ENCODE measurements around the gene IL18BP.

The IL18BP gene

DNA sequence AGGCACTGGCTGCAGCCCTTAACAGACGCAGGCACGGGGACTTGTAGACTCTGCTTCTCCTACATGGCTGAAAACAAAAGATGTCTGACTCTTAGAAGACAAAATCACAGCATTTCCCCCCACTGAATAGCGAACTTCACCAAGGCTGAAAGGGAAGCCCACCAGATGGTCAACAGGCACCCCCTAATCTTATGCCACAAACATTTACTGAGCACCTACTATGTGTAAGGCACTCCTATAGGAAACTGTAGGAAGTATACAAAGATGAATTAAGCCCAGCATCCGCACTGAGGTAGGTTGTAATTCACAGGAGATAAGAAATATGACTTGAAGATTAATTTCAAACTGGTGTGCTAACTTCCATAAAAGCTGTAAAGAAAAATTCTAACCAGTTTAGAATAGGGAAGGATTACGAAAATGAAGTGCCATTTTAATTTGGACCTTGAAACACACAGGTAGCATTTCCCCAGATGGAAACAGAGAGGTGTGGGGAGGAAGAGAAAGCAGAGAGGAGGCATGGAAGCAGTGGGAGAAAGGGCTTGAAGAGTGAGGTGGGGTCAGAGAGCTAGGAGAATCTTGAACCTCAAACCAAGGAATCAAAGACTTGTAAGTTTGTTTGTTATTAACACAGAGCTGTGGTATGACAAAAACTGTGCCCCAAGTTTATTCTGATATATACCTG is 43.5 kb downstream of the IL18BP start:
- DNase-seq (ENCODE audit: low read depth in 2 of 2, low spot score in 1 of 2) = no peak

GRCh38 chr11:72045849-72046248 is 47.1 kb downstream of the IL18BP start:
- no peak for DNase-seq (ENCODE audit: low read depth in 2 of 2, low spot score in 1 of 2)

- DNase-seq (ENCODE audit: low read depth in 2 of 2, low spot score in 1 of 2) = no peak
Observed at GRCh38 chr11:72048766-72049460, 50.2 kb downstream of the IL18BP start.

Data from stimulated activated CD8-positive, alpha-beta memory T cell treated with anti-CD3 and anti-CD28 coated beads, Interleukin-4, amount 100 ng/mL, for 4 hours (primary cell).